NCI-H1092 treated with DMSO at 0.1 percent for 48 hours (cell line): ENCODE results near the gene CST5.
A peak's percentile ranks its signal among the peaks of the same experiment; 100 is the strongest.
"Not testable (repeated sequence)": the region's sequence is repeated elsewhere in the genome, so short reads cannot be mapped to it uniquely, and the experiment has no call there.

ENCODE experiments used
- DNase-seq: peaks from one replicate; lab custom pipeline; 2025; lab: John Stamatoyannopoulos, UW

CST5 gene

DNA sequence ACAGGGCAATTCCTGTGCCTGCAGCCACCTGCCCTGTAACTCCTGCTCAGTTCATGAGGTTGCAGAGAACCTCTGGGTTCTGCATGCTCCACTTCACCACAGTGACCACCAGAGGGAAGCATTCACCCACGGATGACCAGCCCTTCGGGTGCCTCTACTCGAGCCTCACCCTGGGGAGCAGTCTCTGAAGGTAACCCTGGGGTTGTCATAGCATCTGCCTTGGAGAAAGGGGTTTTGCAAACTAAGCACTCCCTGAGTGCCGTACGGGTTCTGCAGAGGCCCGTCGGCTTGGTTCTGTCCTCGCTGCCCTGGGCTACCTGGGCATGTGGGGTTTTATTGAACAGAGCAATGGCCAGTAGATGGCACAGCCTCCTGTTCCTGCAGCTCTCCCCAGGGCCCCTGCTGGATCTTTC lies 10.2 kb upstream of the CST5 start:
- peak; percentile 61 for DNase-seq

DNA sequence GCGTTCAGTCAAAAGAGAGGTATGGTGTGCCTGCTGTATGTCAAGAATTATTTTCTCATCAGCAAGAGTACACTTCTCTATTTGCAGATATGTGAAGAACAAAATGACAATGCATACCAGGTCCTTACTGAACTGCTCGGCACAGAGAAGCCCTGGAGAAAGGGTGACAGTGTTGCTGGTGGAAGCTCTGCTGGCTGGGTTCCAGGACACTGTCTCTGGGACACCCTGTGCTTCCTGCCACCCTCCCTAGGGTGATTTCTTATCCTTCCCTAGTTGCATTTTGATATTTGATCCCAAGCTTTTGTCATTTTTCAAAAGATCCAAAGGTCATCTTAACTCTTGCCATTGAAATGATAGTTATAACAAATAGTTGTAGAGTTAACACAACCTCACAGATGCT lies 8.3 kb upstream of the CST5 start:
- DNase-seq: no peak

DNA sequence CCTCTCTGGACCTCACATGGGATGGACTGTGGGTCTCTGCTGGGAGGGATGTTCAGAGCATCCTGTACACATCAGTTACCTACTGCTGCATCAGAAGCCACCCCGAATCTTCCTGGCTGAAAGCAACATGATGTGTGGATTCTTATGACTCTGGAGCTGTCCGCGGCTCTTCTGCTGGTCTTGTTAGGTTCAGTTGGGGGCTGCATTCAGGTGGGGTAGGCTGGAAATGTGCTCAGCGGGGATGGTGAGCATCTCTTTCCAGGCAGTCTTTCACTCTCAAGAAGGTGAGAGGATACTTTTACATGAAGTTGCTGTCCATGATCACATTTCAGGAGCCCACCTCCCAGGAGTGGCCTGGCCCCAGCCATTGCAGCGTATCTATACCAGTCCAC lies 5.2 kb upstream of the CST5 start:
- no peak for DNase-seq

DNA sequence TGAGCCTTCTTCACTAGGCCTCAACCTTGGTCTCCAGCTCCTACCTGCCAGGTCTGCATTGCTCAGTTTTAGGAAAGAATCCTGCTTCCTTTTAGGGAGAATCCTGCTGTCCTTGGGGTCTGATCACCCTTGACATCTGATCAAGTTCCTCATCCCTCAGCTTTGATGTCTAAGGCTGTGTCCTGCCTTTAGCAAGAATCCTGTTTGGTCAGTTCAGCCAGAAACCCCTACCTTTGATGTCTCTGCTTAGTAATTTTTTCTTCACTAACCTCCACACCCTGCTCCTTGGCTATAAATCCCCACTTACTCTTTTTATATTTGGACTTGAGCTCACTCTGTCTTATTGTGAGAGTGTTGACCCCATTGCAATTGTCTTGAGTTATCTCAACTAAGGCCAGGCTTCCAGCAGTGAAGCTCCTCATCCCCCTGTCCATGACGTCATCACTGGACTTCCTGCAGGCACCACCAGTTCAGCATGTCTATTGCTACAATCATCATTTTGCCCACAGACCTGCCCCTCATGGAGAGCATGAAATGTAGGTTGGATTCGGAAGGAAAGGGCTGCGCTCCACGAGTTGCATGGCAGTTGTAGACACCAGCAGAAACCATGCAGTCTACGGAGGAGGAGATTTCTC lies 4.7 kb upstream of the CST5 start:
- DNase-seq: no peak

DNA sequence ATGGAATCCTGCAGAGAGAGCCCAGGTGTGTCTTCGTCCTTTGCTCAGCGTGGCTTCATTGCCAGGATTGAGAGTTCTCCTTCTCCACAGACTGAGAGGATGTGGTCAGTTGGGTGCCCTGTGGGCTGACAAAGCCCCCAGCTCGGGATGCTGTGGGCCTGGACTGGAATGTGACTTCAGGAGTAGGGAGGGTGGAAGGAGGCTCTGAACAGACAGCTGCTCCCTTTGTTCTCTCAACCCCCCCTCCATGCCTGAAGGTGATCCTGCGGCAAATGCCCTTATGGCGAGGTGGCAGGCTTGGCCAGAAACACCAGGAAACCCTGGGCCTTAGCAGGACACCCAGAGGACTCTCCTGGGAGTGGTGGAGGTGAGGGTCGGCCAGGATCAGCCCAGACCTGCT lies 1.8 kb upstream of the CST5 start:
- no peak for DNase-seq

DNA sequence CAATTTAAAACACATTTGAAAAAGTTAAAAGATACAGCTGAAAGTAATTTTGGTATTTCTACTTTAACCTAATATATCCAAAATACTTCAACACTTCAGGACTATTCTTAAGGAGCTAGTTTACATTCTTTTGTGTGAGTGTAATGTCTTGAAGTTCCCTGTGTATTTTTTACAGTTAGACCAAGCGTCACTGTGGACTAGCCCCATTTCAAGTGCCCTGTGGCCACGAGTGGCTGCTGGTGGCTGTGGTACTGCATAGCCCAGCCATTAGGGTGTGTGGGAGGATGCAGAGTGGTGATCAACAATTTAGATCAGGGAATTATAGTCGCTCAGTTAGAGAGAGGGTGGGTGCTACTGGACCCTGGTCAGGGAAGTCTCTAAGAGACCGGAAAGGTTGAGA lies 869 bp upstream of the CST5 start:
- DNase-seq: no peak

DNA sequence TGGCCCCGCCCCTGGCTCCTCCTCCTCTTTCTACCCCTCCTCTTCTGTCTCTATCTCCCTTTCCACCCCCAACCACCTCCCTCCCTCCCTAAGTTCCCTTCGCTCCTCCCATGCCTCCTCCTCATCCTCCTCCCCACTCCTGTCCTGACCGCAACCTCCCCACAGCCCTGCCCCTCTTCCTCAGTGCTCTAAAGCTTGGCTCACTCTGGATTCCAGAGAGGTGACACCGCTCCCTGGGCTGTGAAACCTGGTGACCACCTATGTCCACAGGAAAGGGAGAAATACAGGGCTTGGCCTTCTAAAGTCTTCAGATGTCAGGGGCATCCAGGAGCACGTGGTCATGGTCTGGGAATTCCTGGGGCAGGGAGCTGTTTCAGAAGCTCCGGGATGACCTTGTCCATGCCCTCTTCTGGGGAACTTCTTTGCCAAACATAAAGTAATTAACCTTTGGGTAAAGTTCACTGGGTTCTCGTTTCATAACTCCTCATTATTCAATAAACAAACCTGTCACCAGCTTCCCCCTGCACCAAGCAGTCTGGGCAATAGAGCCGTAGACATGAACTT lies 345 bp upstream of the CST5 start:
- no peak for DNase-seq

DNA sequence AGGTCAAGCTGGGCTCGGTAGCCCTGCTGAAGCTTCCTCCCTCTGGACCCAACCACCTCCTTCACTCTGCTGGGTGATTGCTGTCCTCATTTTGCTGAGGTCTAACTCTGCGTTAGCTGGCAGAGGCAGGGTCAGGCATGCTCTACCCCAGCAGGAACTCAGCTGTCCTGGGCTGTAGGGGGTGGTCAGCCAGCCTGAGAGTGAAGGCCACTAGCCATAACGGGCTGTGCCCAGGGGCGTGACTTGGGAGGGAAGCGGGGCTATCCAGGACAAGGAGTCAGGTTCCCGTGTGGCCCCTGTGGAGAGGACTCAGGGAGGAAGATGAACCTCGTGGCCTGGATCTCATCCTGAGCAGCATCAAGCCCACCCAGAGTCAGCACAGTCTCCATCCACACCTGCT lies 761 bp downstream of the CST5 start:
- no peak for DNase-seq

DNA sequence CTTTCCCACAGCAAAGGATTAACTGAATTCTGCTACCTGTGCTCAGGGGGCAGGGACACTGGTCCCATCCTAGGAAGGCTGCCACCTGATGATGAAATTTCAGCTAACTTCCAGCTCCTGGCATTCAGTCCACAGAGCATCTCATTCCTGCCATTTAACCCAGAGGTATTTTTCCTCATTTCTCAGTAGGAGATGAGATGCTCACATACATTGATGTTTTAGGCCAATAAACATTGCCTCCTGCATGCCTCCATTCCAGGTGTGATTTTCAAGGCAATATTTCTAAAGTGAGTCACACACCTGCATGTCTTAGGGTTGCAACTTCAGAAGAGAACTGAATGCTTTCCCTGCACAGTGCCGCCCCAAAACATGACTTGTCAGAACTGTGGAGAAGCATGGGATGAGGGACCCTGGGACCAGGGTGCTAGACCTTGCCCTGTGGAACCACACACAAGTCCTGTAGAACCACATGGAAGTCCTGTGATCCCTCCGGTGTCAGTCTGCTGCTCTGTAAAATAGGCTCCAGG lies 1.5 kb downstream of the CST5 start:
- DNase-seq: not testable (repeated sequence)

DNA sequence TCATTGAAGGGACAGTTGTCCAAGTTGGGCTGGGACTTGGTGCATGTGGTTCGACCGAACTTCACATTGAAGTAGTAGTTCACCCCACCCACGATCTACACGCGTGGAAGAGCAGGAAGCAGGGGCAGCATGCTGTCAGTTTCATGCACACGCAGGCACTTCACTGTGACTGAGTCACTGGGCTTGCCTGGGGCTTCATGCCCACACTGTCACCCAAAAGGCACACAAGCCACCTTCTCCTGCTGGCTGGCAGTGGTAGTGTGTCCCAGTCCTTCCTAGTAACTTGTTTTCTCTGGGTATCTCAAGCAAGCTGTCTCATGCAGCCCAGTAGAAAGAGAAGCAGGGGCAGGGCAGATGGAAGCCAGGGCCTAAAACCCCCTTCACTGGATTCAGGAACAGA lies 2.0 kb downstream of the CST5 start:
- DNase-seq: no peak

DNA sequence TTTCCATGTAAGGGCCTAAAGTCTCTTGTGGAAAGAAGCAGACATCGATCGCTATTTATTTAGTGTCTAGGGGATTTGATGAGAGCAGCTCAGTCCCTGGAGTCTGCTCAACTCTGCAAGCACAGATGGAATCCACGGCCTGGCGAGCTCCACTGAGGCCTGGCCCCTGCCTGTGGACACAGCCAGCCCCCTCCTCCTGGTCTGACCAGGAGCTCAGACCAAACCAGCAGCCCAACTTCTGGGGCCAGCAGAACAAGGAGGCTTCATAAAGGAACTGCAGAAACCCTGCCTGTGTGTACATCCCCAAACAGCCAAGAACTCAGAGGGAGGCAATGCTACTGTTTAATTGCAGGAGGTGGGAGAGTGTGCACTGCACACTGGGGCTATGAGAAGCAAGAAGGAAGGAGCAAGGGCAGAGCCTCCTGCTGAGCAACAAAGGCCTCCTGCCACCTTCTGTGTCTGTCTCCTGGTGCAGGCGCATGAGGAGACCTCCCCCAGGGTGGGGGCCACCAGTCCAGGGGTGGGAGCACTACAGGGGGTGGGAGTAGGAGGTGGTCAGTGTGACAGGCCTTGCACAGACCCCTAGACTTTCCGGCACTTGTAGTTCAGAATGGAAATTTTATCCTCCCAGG lies 3.8 kb downstream of the CST5 start:
- DNase-seq: no peak

DNA sequence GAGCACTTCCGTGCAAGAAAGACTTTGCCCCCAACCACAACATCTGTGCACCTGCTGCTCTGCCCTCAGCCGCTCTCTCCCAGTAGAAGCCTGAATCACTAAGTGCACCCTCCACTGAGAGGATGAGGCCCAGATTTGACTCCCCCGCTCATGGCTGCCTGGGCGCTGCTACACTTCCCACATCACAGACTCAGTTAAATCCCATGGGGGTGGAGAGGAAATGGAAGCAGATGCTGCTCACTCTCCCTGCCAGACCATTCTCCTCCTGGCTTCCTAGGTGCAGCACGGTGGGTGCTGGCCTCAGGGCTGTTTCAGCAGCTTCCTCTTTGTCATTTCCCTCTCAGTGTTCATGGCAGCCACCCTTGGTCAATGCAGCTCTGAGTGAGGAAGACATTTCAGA lies 4.8 kb downstream of the CST5 start:
- no peak for DNase-seq

DNA sequence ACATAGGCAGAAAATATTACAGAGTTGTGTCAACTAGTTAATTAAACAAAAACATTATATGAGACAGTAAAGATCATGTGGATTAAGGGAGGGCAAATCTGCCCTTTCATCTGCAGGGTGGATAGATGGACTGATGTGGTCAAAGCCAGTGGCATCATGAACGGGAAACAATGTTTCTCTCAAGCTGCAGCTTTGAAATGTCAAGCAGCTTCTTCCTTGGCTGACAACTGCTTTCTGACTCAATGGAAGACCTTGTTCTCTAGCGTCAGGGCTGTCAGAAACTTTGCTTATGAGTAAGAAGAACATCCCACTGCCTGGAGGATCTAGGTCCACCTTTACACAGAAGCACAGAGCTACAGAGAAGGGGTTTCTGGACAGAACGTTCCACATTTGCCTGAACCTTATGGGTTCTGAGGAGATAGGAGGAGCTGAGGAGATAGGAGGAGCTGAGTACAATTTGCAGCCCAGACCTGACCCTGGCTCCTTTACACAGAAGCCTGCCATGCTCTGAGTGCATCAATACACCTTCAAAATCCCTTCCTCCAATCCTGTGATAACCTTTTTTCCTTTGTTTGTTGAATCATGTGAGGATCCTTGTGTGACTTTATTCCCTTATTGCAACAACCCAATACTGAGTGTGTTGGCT lies 6.1 kb downstream of the CST5 start:
- no peak for DNase-seq

DNA sequence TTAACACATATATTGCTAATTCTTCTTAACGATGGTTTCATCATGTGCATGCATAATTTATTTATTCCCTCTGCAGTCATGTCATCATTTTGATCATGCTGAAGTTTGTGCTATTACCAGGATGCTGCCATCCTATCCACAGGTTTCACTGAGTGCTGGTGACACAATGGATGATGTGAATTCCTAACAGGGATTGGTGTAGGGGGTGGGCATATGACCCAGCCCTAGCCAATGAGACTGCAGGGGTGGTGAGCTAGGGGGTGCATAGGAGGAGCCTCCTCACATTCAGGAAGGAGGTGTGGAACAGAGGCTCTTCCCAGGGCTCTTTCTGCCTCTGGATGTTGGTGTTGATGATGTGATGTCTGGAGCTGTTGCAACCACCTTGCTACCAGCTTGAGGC lies 7.5 kb downstream of the CST5 start:
- no peak for DNase-seq

DNA sequence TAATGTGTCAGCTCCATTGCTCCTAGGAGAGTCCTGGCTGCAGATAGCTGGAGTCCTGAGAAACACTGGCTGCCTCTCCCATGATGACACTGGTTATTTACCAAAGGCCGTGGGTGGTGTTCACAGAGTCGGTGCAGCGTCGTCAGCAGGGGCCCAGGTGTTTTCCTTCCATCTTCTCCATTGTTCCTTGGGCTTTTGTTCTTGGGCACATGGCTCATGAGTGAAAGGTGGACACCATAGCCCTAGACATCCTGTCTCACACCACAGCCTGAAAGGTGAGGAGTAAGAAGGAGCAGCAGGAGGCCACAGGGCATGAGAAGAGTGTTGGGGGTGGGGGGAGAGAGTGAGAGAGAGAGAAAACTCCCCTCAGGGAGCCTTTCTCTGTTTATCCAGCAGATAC lies 9.1 kb downstream of the CST5 start:
- DNase-seq: no peak

DNA sequence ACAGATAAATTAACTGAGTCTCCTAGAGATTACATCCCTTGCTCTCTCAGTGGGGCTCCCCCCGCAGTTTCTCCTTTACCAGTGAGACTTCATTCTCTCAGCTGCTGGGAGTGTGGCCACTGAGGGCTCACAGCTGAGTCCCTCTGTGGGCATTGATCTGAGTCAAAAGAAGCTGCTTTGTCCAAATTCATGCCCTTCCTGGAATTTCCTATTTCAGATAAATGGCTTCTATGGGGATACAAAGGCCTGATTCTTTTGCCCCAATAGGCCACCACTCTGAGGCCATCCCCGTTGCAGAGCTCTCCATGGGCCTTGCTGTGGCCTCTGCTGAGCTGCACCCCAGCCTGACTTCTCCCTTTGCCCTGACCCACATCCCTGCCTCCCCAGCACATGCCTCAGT lies 10.0 kb downstream of the CST5 start:
- no peak for DNase-seq

DNA sequence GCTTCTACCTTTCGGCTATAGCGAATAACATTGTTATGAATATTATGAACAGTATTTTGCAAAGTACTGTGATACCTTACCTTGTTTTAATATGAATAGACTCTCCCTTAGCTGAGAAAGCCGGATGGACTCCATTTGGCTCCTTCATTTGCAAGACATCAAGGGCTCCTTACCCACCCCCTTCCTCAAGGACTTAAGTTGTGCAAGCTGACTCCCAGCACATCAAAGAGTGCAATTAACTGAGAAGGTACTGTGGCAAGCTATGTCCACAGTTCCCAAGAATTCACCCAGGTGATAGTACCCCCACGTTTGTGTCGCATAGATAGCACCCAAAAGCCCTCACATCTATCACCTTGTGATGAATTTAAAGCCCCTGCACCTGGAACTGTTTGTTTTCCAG lies 11.2 kb downstream of the CST5 start:
- DNase-seq: no peak

DNA sequence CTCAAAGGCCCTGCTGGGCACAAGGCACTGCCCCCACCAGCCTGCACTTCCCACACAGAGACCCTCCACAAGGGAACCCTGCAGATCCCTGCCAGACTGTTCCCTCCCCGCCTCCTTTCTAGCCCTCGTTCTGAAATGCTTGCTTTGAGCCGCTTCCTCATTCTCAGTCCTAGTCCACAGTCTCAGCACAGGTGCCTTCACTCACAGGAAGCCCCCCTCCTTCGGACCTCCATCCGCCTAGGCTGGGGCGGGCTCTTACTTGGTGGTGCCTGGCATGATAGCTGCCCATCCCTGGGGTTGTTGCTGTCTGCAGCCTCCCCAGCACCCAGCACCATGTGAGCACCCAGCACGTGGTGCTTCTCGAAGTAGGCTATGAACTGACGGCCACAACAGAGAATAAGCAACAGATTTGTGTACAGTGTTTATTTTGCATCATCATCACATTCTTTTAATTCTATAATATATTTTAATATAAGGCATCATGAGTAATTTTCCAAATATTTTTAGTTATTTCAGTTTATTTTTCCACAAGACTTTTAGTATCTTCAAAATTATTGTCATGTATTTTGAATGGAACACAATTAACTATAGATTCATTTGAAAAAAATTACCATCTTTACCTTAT lies 12.3 kb downstream of the CST5 start:
- no peak for DNase-seq

DNA sequence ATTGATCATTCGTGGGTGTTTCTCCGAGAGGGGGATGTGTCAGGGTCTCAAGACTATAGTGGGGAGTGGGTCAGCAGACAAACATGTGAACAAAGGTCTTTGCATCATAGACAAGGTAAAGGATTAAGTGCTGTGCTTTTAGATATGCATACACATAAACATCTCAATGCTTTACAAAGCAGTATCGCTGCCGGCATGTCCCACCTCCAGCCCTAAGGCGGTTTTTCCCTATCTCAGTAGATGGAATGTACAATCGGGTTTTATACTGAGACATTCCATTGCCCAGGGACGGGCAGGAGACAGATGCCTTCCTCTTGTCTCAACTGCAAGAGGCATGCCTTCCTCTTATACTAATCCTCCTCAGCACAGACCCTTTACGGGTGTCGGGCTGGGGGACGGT lies 18.8 kb downstream of the CST5 start:
- not testable (repeated sequence) for DNase-seq

DNA sequence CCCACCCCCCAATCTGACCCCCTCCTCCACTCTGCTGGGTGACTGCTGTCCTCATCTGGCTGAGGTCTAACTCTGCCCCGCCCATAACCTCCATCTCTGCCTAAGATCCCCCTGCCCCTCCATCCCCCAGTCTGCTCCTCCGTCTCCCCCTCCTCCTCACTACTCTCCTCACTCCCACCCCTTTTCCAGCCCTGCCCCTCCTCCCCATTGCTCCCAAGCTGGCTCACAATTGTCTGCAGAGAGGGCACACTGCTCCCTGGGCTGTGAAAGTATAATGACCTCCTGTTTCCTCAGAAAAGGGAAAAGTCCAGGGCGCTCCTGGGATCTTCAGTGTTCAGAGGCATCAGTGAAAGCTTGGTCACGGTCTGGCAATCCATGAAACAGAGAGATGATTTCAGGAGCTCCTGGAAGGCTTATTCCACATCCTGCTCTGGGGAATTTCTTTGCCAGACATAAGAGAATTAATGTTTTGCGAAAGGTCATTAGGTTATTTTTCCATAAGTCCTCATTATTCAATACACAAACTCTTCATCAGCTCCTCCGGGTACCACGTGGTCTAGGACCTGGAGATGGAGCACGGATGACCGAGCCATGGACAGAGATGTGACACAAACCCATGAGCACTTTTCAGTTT lies 21.5 kb downstream of the CST5 start:
- DNase-seq: no peak

DNA sequence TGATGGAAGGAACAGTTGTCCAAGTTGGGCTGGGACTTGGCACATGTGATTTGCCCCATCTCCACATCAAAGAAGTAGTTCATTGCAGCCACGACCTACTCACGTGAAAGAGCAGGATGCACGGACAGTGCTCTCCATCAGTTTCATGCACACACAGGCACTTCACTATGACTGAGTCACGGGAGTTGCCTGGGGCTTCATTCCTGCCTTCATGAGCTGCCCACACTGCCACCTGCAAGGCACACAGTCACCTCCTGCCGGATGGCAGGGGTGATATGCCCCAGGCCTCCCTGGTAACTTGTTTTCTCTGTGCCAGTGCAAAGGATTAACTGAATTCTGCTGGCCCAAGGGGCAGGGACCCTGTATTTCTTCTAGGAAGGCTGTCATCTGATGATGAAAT lies 22.8 kb downstream of the CST5 start:
- no peak for DNase-seq

DNA sequence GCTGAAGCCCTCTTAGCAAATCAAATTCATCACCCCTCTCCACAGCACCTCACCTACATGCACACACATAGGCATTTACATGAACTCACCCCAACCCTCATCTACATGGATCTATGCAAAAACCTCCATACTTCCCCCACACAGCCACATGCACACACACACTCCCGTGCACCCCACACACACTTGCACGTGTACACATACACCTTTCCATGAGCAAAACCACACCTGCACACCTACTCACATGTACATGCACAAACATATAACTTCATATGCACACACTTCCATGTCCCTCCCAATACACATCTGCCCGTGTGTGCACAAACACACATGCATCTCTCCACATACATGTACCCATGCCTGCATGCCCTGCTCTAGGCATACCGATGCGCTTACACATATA lies 23.3 kb downstream of the CST5 start:
- DNase-seq: no peak
